ENCODE results near the gene ZCWPW2. TPM values are rescaled to one million over a fixed set of nuclear protein-coding genes. Genes with fewer than 3 reads are reported as not detected.

The ZCWPW2 gene
- total and polyA plus RNA-seq, 9 of the 15 experiments (the other 6 are each of a cell fraction or from before 2014, with no cell fraction given), result 0.10 to 0.77 (median 0.44) TPM

DNA sequence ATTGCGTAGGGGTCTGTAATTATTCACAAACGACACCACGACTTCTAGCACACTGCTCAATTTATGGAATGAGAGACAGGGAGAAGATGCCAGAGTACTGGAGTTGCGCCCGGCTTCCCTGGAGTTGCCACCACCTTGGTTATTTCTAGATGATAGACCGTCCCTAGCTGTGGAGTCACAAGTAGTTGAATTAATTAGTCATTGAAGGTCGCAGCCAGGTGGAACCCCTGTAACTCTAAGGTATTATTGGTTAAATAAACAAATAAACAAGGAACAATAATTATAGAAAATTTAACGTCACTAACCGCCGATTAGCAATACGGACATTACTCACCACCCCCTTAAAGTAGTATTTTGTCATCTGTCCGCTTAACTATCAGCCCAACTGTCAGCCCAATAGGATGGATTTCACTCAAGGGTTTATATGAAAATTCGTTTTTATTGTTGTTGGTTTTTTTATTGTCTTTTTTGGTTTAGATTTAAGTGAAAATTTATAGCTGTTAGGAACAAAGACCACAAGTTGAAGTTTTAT lies 1.0 kb downstream of the ZCWPW2 start (continued):
- TF ChIP-seq, protein P1, sequence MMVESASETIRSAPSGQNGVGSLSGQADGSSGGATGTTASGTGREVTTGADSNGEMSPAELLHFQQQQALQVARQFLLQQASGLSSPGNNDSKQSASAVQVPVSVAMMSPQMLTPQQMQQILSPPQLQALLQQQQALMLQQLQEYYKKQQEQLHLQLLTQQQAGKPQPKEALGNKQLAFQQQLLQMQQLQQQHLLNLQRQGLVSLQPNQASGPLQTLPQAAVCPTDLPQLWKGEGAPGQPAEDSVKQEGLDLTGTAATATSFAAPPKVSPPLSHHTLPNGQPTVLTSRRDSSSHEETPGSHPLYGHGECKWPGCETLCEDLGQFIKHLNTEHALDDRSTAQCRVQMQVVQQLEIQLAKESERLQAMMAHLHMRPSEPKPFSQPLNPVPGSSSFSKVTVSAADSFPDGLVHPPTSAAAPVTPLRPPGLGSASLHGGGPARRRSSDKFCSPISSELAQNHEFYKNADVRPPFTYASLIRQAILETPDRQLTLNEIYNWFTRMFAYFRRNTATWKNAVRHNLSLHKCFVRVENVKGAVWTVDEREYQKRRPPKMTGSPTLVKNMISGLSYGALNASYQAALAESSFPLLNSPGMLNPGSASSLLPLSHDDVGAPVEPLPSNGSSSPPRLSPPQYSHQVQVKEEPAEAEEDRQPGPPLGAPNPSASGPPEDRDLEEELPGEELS (CRISPR knock-in tag; IDR thresholded peaks at IDR 0.05; ENCODE audit: borderline replicate concordance), result 0 out of 2 replicates have a peak, but pooled peaks have one; percentile 1
- TF ChIP-seq, protein P2, sequence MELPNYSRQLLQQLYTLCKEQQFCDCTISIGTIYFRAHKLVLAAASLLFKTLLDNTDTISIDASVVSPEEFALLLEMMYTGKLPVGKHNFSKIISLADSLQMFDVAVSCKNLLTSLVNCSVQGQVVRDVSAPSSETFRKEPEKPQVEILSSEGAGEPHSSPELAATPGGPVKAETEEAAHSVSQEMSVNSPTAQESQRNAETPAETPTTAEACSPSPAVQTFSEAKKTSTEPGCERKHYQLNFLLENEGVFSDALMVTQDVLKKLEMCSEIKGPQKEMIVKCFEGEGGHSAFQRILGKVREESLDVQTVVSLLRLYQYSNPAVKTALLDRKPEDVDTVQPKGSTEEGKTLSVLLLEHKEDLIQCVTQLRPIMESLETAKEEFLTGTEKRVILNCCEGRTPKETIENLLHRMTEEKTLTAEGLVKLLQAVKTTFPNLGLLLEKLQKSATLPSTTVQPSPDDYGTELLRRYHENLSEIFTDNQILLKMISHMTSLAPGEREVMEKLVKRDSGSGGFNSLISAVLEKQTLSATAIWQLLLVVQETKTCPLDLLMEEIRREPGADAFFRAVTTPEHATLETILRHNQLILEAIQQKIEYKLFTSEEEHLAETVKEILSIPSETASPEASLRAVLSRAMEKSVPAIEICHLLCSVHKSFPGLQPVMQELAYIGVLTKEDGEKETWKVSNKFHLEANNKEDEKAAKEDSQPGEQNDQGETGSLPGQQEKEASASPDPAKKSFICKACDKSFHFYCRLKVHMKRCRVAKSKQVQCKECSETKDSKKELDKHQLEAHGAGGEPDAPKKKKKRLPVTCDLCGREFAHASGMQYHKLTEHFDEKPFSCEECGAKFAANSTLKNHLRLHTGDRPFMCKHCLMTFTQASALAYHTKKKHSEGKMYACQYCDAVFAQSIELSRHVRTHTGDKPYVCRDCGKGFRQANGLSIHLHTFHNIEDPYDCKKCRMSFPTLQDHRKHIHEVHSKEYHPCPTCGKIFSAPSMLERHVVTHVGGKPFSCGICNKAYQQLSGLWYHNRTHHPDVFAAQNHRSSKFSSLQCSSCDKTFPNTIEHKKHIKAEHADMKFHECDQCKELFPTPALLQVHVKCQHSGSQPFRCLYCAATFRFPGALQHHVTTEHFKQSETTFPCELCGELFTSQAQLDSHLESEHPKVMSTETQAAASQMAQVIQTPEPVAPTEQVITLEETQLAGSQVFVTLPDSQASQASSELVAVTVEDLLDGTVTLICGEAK (IDR thresholded peaks at IDR 0.05), result no peak
- TF ChIP-seq, protein P2 (CRISPR knock-in tag; IDR thresholded peaks at IDR 0.05), result 0 out of 2 replicates have a peak, but pooled peaks have one; percentile 24
- no peak for TF ChIP-seq PHB2 (IDR thresholded peaks at IDR 0.05; ENCODE audit: low read depth)
- TF ChIP-seq, protein P3, sequence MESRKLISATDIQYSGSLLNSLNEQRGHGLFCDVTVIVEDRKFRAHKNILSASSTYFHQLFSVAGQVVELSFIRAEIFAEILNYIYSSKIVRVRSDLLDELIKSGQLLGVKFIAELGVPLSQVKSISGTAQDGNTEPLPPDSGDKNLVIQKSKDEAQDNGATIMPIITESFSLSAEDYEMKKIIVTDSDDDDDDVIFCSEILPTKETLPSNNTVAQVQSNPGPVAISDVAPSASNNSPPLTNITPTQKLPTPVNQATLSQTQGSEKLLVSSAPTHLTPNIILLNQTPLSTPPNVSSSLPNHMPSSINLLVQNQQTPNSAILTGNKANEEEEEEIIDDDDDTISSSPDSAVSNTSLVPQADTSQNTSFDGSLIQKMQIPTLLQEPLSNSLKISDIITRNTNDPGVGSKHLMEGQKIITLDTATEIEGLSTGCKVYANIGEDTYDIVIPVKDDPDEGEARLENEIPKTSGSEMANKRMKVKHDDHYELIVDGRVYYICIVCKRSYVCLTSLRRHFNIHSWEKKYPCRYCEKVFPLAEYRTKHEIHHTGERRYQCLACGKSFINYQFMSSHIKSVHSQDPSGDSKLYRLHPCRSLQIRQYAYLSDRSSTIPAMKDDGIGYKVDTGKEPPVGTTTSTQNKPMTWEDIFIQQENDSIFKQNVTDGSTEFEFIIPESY (CRISPR knock-in tag; IDR thresholded peaks at IDR 0.05), result 0 out of 2 replicates have a peak, but pooled peaks have one; percentile 21
- TF ChIP-seq, protein P4, sequence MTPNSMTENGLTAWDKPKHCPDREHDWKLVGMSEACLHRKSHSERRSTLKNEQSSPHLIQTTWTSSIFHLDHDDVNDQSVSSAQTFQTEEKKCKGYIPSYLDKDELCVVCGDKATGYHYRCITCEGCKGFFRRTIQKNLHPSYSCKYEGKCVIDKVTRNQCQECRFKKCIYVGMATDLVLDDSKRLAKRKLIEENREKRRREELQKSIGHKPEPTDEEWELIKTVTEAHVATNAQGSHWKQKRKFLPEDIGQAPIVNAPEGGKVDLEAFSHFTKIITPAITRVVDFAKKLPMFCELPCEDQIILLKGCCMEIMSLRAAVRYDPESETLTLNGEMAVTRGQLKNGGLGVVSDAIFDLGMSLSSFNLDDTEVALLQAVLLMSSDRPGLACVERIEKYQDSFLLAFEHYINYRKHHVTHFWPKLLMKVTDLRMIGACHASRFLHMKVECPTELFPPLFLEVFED (CRISPR knock-in tag; conservative IDR thresholded peaks at IDR 0.05), result no peak
- TF ChIP-seq FOXJ2 (tag; IDR thresholded peaks at IDR 0.05), result 0 out of 2 replicates have a peak, but pooled peaks have one; percentile 13
- TF ChIP-seq HDAC3 (IDR thresholded peaks at IDR 0.05; ENCODE audit: borderline replicate concordance, partially characterized antibody), result peak; percentile 32
- TF ChIP-seq E2F6 (IDR thresholded peaks at IDR 0.05; ENCODE audit: borderline replicate concordance in 1 of 2, extremely low read depth in 1 of 2, insufficient read depth in 1 of 2, insufficient read length in 1 of 2, low read depth in 1 of 2, low read length in 1 of 2, poor library complexity in 1 of 2, severe bottlenecking in 1 of 2), result no peak
